SW480 (cell line): ENCODE data around the gene LCN9.

Source experiments
- DNase-seq: peaks from one replicate; pipeline ENCODE4 v3.0.0-alpha.2; 2016; ENCODE audit warnings: low spot score

Gene LCN9

GRCh38 chr9:135698767-135699166 is 35.7 kb downstream of the LCN9 start:
- no peak for DNase-seq

GRCh38 chr9:135699440-135699839 is 36.3 kb downstream of the LCN9 start, which contains the start of gene SOHLH1:
Gene SOHLH1, minus strand, starts transcription at chr9:135699481. Its CDS starts 14 bp downstream, at chr9:135699467.
- no peak for DNase-seq

- DNase-seq = no peak
Measured at GRCh38 chr9:135700525-135700924, 37.4 kb downstream of the LCN9 start.

GRCh38 chr9:135701067-135701958 is 38.2 kb downstream of the LCN9 start:
- no peak for DNase-seq

- DNase-seq = peak; percentile 40
Measured at GRCh38 chr9:135701959-135702721, 39.0 kb downstream of the LCN9 start, which contains the start of gene KCNT1. Gene KCNT1, plus strand, starts transcription at chr9:135702185. Its CDS starts 74 bp downstream, at chr9:135702259.

- no peak for DNase-seq
Measured at GRCh38 chr9:135703726-135704125, 40.6 kb downstream of the LCN9 start.

- DNase-seq = no peak
Measured at GRCh38 chr9:135704483-135704882, 41.4 kb downstream of the LCN9 start.

GRCh38 chr9:135705376-135705775 is 42.3 kb downstream of the LCN9 start:
- DNase-seq = no peak

- DNase-seq = no peak
Measured at GRCh38 chr9:135706288-135706687, 43.2 kb downstream of the LCN9 start.

GRCh38 chr9:135707252-135708138 is 44.4 kb downstream of the LCN9 start:
- DNase-seq = no peak

GRCh38 chr9:135708164-135708563 is 45.1 kb downstream of the LCN9 start:
- no peak for DNase-seq

- no peak for DNase-seq
Measured at GRCh38 chr9:135711391-135711790, 48.3 kb downstream of the LCN9 start.

GRCh38 chr9:135711881-135712280 is 48.8 kb downstream of the LCN9 start:
- DNase-seq = no peak

- DNase-seq = no peak
Measured at GRCh38 chr9:135712613-135713295, 49.6 kb downstream of the LCN9 start.

- no peak for DNase-seq
Measured at GRCh38 chr9:135714242-135715055, 51.3 kb downstream of the LCN9 start.

- DNase-seq = no peak
Measured at GRCh38 chr9:135715056-135715595, 52.0 kb downstream of the LCN9 start.

GRCh38 chr9:135716045-135716444 is 52.9 kb downstream of the LCN9 start:
- no peak for DNase-seq
